ES-I3 (cell line): ENCODE results near the gene PHLDA1.
"Not testable (repeated sequence)": the region's sequence is repeated elsewhere in the genome, so short reads cannot be mapped to it uniquely, and the experiment has no call there.

Experiments
- H3K36me3 ChIP-seq: 2 replicates; pipeline ENCODE4 v1.6.1; 2013; ENCODE audit warnings: mild to moderate bottlenecking, low read length, control low read depth, moderate library complexity; ENCODE audit not compliant: insufficient read depth
- H3K4me1 ChIP-seq: 2 replicates; pipeline ENCODE4 v1.6.1; 2013; ENCODE audit warnings: mild to moderate bottlenecking, control low read depth, low read length; ENCODE audit not compliant: insufficient read depth
- H3K9ac ChIP-seq: 2 replicates; pipeline ENCODE4 v1.6.1; 2013; ENCODE audit warnings: low read depth, mild to moderate bottlenecking, low read length, moderate library complexity
- H3K9me3 ChIP-seq: 2 replicates; pipeline ENCODE4 v1.6.1; 2013; ENCODE audit warnings: mild to moderate bottlenecking, low read length, moderate library complexity; ENCODE audit not compliant: control insufficient read depth, insufficient read depth

The PHLDA1 gene

DNA sequence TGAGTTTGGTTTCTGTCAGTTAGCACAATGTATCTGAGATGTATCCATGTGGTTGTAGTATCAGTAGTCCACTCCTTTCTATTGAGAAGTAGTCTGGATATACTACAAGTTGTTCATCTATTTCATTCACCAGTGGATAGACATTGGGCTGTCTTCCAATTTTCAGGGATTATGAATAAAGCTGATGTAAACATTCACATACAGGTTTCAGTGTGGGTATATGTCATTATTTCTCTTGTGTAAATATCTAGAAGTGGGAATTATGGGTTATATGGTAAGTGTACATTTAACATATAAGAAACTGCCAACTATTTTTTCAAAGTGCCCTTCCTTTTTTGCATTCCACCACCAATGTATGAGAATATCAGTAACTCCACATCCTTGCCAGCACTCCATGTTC is 35.9 kb downstream of the PHLDA1 start:
- Histone ChIP-seq H3K9me3 (no peaks in the 10 kb centered on the region), H3K36me3 (no peaks in the 10 kb centered on the region), H3K4me1 (peaks cover 5% of the 10 kb centered on the region), H3K9ac (no peak overlapping the region)

- Histone ChIP-seq H3K9me3 (no peaks in the 10 kb centered on the region), H3K36me3 (no peaks in the 10 kb centered on the region), H3K9ac (no peak overlapping the region), H3K4me1 (peaks cover 5% of the 10 kb centered on the region)
Observed at GRCh38 chr12:75994069-75994740, 37.4 kb downstream of the PHLDA1 start.

DNA sequence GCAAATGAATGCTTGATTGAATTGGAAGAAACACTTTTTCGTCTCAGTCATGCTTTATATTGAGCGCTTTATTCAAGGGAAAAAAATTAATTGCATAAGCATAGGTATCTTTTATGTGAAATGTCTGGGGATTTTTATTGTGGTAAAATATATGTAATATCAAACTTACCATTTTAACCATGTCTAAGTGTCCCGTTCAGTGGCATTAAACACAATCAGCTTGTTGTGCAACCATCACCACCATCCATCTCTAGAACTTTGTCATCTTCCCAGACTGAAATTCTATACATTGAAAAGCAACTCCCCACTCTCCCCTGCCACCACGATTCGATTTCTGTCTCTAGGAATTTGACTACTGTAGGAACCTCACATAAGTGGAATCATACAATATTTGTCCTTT is 39.8 kb downstream of the PHLDA1 start:
- H3K36me3 ChIP-seq = no peaks in the 10 kb centered on the region
- H3K9me3 ChIP-seq = no peaks in the 10 kb centered on the region
- H3K9ac ChIP-seq = no peak overlapping the region
- peaks cover 5% of the 10 kb centered on the region for H3K4me1 ChIP-seq

DNA sequence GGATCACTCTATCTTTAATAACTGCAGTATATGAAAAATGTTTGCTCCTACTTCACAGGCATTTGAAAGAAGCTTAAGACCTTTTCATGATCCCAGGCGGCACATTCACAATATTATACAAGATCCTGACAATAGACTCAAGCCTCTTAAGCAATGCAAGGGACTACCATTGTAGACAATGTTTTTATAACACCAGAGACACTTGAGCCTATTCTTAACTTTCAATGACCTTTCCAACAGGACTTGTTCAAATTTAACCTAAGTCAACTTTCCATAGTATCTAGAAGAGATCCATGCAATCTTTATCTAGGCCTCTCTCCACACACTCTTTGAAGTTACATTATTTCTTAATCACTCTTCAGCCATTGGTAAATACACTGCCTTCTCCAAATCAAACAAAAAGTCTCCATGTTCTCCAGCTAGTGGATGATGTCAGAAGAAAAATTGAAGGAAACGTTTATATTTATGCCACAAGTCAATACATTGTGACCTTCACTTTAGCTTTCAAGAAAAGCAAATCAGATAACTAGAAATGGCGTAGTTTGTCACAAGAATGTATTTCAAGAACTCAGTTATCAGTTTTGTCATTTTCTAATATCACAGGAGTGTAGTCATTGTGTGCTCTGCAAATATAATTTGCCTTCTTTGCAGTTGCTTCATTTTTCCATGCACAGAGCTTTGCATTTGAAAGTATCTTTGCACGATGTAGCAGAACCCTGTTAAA is 41.2 kb downstream of the PHLDA1 start:
- Histone ChIP-seq H3K9ac (no peak overlapping the region), H3K4me1 (peaks cover 12% of the 10 kb centered on the region), H3K9me3 (no peaks in the 10 kb centered on the region), H3K36me3 (no peaks in the 10 kb centered on the region)

GRCh38 chr12:75987709-75988108 is 43.9 kb downstream of the PHLDA1 start:
- H3K9me3 ChIP-seq, H3K36me3 ChIP-seq, H3K9ac ChIP-seq: not testable (repeated sequence)
- peaks cover 12% of the 10 kb centered on the region for H3K4me1 ChIP-seq

DNA sequence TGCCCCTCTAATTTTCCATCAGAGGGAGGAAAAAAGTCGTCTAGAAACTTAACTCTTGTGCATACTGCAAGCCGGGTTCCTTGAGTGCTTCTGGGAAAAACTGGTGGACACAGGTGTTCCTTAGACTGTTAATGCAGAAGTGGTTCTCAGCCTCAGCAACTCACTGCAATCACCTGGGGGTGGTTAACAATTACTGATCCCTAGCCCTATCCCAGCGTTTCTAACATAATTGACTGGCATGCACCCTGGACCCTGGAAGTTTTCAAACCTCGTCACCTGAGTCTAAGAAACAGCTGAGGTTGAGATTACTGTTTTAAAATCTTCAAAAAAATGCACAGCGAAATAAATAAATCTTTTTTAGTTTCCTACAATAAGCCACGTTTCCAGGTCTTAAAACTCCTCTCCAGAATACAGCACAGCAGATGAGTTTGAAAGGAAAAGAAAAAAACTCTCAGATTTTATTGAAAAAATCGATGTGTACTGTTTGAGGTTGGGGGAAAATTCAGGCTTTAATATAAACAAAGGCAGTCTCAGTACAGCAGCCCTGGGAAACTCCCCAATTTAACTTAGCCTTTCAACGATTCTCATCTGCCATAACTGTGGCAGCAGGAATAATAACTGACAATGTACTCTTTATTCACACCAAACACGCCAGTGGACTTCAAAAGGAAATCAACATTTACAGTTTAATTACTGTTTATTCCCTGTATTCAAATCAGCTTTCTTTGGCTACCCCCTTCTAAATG is 45.4 kb downstream of the PHLDA1 start:
- Histone ChIP-seq H3K36me3 (no peaks in the 10 kb centered on the region), H3K9ac (no peak overlapping the region), H3K9me3 (no peaks in the 10 kb centered on the region), H3K4me1 (peaks cover 17% of the 10 kb centered on the region)

DNA sequence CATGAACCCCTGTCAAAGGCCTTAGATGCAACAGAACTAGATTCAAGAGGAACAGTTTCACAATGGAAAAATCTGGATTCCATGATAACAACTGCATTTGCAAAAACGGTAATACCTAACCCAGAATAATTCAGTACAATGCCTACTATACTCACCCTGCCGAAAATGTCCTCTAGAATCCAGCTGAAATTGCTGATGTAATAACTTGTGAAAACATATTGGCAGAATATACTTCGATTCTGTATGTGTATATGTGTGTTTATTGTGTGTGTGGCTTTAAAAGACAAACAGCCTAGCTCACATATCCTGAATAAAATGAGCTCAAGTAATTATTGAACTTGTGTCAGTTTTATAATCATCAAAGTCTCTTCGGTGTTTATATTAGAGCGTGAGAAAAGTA is 46.0 kb downstream of the PHLDA1 start:
- Histone ChIP-seq H3K9me3 (no peaks in the 10 kb centered on the region), H3K36me3 (no peaks in the 10 kb centered on the region), H3K4me1 (peaks cover 17% of the 10 kb centered on the region), H3K9ac (no peak overlapping the region)

DNA sequence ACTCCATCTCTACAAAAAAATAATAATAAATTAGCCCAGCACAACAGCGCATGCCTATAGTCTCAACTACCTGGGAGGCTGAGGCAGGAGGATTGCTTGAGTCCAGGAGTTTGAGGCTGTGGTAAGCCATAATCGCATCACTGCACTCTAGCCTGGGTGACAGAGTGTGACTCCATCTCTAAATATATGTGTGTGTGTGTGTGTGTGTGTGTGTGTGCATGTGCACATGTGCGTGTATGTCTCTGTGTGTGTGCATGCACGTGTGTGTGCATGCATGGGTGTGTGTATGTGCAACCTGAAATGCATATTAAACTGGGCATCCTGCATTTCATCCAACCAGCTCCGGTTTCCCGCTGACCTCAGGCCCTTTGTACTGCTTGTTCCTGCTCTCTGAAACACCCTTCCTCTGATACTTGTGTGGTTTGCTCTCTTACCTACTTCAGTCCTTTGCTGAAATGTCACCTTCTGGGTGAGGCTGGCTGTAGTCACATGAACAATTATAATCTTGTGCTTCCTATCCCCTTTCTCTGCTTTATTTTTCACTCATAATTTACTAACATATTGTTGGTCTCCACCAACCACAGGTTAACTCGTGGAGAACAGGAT is 46.9 kb downstream of the PHLDA1 start:
- Histone ChIP-seq H3K9ac (no peak overlapping the region), H3K4me1 (peaks cover 22% of the 10 kb centered on the region), H3K36me3 (no peaks in the 10 kb centered on the region), H3K9me3 (no peaks in the 10 kb centered on the region)

GRCh38 chr12:75983851-75984250 is 47.7 kb downstream of the PHLDA1 start:
- not testable (repeated sequence) for H3K9ac ChIP-seq
- H3K4me1 ChIP-seq = peaks cover 30% of the 10 kb centered on the region

GRCh38 chr12:75982979-75983660 is 48.5 kb downstream of the PHLDA1 start:
- Histone ChIP-seq H3K9me3 (no peaks in the 10 kb centered on the region), H3K4me1 (peaks cover 38% of the 10 kb centered on the region), H3K9ac (no peak overlapping the region)

More at GRCh38 chr12:75983851-75984250, 47.7 kb downstream of the PHLDA1 start:
- H3K36me3 ChIP-seq, H3K9me3 ChIP-seq: not testable (repeated sequence)

GRCh38 chr12:75982169-75982564 is 49.4 kb downstream of the PHLDA1 start:
- peaks cover 40% of the 10 kb centered on the region for H3K4me1 ChIP-seq
- no peak overlapping the region for H3K9ac ChIP-seq
- no peaks in the 10 kb centered on the region for H3K36me3 ChIP-seq
- H3K9me3 ChIP-seq = no peaks in the 10 kb centered on the region

More at GRCh38 chr12:75982979-75983660, 48.5 kb downstream of the PHLDA1 start:
- no peaks in the 10 kb centered on the region for H3K36me3 ChIP-seq

DNA sequence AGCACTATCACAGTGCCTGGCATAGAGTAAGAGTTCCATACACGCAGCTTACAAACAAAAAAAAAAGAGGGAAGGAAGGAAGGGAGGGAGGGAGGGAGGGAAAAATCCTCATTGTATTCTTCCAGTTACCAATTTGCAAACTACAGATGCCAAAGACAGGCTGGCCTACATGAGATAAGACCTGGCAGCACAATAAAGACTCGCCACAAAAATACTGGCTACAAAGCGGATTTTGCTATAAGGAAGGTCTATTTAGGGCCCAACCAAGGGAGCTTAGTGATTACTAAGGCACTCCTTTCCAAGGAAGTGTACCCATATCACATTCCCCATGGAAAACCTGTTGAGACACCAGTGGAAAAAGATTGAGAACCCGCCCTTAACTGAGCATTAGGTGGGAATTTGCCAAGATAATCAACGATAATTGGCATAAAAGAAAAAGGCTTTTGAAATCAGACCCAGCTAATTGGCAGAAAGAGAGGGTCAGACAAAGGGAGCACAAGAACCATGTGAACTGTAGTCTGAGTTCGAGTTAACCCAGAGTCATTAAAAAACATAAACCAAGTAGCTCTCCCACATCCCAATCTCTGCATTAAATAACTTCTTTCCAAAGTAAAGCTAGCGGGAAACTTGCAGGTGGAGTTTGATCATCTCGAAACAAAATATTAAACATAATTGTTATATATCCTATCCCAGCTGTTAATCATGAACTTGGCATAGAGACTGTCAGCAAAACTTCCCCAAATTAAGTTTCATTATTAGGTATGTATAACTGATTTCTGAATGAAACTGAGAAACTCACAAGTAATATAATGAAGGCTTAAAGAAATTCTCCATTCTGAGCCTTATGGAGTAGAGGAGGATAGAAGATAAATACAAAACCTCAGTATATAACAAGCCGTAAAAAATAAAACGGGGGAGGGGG is 50.1 kb downstream of the PHLDA1 start:
- Histone ChIP-seq H3K9ac (no peak overlapping the region), H3K9me3 (no peaks in the 10 kb centered on the region), H3K4me1 (peaks cover 39% of the 10 kb centered on the region), H3K36me3 (no peaks in the 10 kb centered on the region)

- H3K36me3 ChIP-seq = no peaks in the 10 kb centered on the region
- H3K9ac ChIP-seq = no peak overlapping the region
- peaks cover 33% of the 10 kb centered on the region for H3K4me1 ChIP-seq
Observed at GRCh38 chr12:75979181-75979580, 52.4 kb downstream of the PHLDA1 start.

More at GRCh38 chr12:75979181-75979580, 52.4 kb downstream of the PHLDA1 start:
- H3K9me3 ChIP-seq = no peaks in the 10 kb centered on the region
